Measurements from ENCODE around the gene TAOK3. TPM values are rescaled to one million over a fixed set of nuclear protein-coding genes. Genes with fewer than 3 reads are reported as not detected.
"Not testable (repeated sequence)": the region's sequence is repeated elsewhere in the genome, so short reads cannot be mapped to it uniquely, and the experiment has no call there.

Gene TAOK3
- total and polyA plus RNA-seq, 8 donors = 7.5 to 131 (median 29.0) TPM

DNA sequence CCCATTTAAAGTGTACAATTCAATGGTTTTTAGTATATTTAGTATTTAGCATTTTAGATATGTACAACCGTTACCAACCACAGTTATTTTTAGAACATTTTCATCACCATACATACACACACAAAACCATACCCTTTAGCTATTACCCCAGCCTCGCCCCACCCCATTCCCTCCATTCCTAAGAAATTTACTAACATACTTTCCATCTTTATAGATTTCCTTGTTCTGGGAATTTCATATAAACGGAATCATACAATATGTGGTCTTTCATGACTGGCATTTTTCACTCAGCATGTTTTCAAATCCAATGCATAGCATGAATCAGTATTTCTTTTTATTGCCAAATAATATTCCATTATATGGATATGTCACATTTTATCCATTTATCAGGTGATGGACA, 101.5 kb downstream of the TAOK3 start:
- Histone ChIP-seq H3K4me3 (no peak overlapping the region), H3K9me3 (no peaks in the 10 kb centered on the region), H3K27ac (no peak overlapping the region), H3K27me3 (no peaks in the 10 kb centered on the region), H3K4me1 (peaks cover 0 to 10% (median 0%) of the 10 kb centered on the region in 4 donors), H3K36me3 (peaks cover 0 to 4% (median under 1%) of the 10 kb centered on the region in 4 donors)
- TF ChIP-seq POLR2A (IDR thresholded peaks at IDR 0.05) (no peak), EP300 (IDR thresholded peaks at IDR 0.05) (no peak), POLR2AphosphoS5 (IDR thresholded peaks at IDR 0.05) (no peak)
- TF ChIP-seq, protein P1, sequence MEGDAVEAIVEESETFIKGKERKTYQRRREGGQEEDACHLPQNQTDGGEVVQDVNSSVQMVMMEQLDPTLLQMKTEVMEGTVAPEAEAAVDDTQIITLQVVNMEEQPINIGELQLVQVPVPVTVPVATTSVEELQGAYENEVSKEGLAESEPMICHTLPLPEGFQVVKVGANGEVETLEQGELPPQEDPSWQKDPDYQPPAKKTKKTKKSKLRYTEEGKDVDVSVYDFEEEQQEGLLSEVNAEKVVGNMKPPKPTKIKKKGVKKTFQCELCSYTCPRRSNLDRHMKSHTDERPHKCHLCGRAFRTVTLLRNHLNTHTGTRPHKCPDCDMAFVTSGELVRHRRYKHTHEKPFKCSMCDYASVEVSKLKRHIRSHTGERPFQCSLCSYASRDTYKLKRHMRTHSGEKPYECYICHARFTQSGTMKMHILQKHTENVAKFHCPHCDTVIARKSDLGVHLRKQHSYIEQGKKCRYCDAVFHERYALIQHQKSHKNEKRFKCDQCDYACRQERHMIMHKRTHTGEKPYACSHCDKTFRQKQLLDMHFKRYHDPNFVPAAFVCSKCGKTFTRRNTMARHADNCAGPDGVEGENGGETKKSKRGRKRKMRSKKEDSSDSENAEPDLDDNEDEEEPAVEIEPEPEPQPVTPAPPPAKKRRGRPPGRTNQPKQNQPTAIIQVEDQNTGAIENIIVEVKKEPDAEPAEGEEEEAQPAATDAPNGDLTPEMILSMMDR (IDR thresholded peaks at IDR 0.05) = no peak
- intact Hi-C loops (cut with DNase I; ENCODE audit: low total_unique reads) = no loop called here
- no peak for DNase-seq
- 92 to 97% (median 94%) methylated on average over 3 of the region's 3 CpGs for WGBS, 5 donors

GRCh38 chr12:118269806-118270205, 102.9 kb downstream of the TAOK3 start:
- Histone ChIP-seq H3K9me3 (no peaks in the 10 kb centered on the region), H3K4me3 (no peak overlapping the region), H3K36me3 (peaks cover 0 to 11% (median 9%) of the 10 kb centered on the region in 4 donors), H3K4me1 (peaks cover 0 to 12% (median 0%) of the 10 kb centered on the region in 4 donors), H3K27me3 (no peaks in the 10 kb centered on the region), H3K27ac (no peak overlapping the region)
- no peak for DNase-seq
- WGBS, 5 donors = 94 to 97% (median 96%) methylated on average over 1 of the region's 1 CpG
- TF ChIP-seq EP300 (IDR thresholded peaks at IDR 0.05) = no peak
- intact Hi-C loops (cut with DNase I; ENCODE audit: low total_unique reads) = no loop called here

DNA sequence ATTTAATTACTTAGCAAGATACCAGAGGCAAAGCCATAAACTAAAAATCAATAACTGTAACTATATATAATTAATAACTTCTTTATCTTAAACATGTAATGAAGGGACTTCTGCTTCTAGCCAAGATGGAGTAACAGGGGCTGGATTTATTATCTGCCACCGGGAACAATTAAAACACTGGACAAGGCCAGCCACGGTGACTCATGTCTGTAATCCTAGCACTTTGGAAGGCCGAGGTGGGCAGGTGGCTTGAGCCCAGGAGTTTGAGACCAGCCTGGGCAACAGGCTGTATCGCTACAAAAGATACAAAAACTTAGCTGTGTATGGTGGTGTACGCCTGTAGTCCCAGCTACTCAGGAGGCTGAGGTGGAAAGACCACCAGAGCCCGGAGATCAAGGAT, 113.6 kb downstream of the TAOK3 start:
- intact Hi-C loops (cut with DNase I; ENCODE audit: low total_unique reads) = no loop called here
- peaks cover 5 to 38% (median 32%) of the 10 kb centered on the region in 4 donors for H3K36me3 ChIP-seq
- WGBS, 5 donors = 70 to 85% (median 80%) methylated on average over 6 of the region's 6 CpGs

GRCh38 chr12:118256352-118256751, 116.4 kb downstream of the TAOK3 start:
- intact Hi-C loops (cut with DNase I; ENCODE audit: low total_unique reads) = no loop called here
- no peak overlapping the region for H3K27ac ChIP-seq
- H3K4me1 ChIP-seq = no peaks in the 10 kb centered on the region
- TF ChIP-seq POLR2A (IDR thresholded peaks at IDR 0.05) = no peak
- TF ChIP-seq, protein P1 (IDR thresholded peaks at IDR 0.05) = no peak
- TF ChIP-seq EP300 (IDR thresholded peaks at IDR 0.05) = no peak
- TF ChIP-seq POLR2AphosphoS5 (IDR thresholded peaks at IDR 0.05) = no peak
- 88 to 100% (median 98%) methylated on average over 1 of the region's 1 CpG for WGBS, 5 donors
- DNase-seq = no peak
- H3K9me3 ChIP-seq = no peaks in the 10 kb centered on the region
- H3K27me3 ChIP-seq = no peaks in the 10 kb centered on the region
- no peak overlapping the region for H3K4me3 ChIP-seq
- H3K36me3 ChIP-seq = peaks cover 5 to 40% (median 31%) of the 10 kb centered on the region in 4 donors

More for the DNA sequence above, 113.6 kb downstream of the TAOK3 start:
- no peak for TF ChIP-seq POLR2AphosphoS5 (IDR thresholded peaks at IDR 0.05)
- no peak for TF ChIP-seq EP300 (IDR thresholded peaks at IDR 0.05)
- TF ChIP-seq POLR2A (IDR thresholded peaks at IDR 0.05) = no peak
- TF ChIP-seq, protein P1 (IDR thresholded peaks at IDR 0.05) = no peak
- DNase-seq = peak in 1 of 2 donors; percentile 5
- no peaks in the 10 kb centered on the region for H3K27me3 ChIP-seq
- no peak overlapping the region for H3K27ac ChIP-seq
- H3K9me3 ChIP-seq = no peaks in the 10 kb centered on the region
- H3K4me1 ChIP-seq = peaks cover 0 to under 1% (median 0%) of the 10 kb centered on the region in 4 donors
- H3K4me3 ChIP-seq = no peak overlapping the region

DNA sequence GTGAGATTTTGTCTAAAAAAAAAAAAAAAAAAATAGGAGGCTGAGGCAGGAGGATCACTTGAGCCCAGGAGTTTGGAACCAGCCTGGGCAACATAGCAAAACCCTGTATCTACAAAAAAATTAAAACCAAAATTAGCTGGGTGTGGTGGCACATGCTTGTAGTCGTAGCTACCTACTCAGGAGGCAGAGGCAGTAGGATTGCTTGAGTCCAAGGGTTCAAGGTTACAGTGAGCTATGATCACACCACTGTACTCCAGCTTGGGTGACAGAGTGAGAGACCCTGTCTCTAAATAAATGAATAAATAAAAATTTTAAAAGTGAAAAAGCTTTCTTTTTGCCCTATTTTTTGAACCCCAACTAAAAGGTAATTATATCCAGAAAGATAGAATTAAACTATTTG, 123.2 kb downstream of the TAOK3 start:
- peaks cover 0 to 26% (median 21%) of the 10 kb centered on the region in 4 donors for H3K36me3 ChIP-seq
- no peak overlapping the region for H3K4me3 ChIP-seq
- intact Hi-C loops (cut with DNase I; ENCODE audit: low total_unique reads) = no loop called here
- DNase-seq = no peak
- no peak overlapping the region for H3K27ac ChIP-seq
- no peak for TF ChIP-seq EP300 (IDR thresholded peaks at IDR 0.05)
- no peak for TF ChIP-seq POLR2AphosphoS5 (IDR thresholded peaks at IDR 0.05)
- TF ChIP-seq, protein P1 (IDR thresholded peaks at IDR 0.05) = no peak
- no peak for TF ChIP-seq POLR2A (IDR thresholded peaks at IDR 0.05)
- no peaks in the 10 kb centered on the region for H3K4me1 ChIP-seq
- no peaks in the 10 kb centered on the region for H3K9me3 ChIP-seq
- no peaks in the 10 kb centered on the region for H3K27me3 ChIP-seq
- 86 to 100% (median 97%) methylated on average over 1 of the region's 1 CpG for WGBS, 5 donors

DNA sequence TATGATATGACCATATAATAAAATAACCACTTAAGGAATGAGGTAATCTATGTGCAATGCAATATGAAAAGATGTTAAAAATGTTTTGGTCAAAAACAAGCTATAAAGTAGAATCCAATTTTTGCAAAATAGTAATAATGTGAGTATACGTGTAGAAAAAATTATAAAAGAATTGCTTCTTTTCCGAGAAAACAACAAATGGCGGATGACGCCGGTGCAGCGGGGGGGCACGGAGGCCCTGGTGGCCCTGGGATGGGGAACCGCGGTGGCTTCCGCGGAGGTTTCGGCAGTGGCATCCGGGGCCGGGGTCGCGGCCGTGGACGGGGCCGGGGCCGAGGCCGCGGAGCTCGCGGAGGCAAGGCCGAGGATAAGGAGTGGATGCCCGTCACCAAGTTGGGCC, 126.8 kb downstream of the TAOK3 start:
- H3K4me1 ChIP-seq; H3K27me3 ChIP-seq; intact Hi-C loops (cut with DNase I; ENCODE audit: low total_unique reads); H3K9me3 ChIP-seq; DNase-seq; H3K4me3 ChIP-seq; H3K27ac ChIP-seq: not testable (repeated sequence)
- WGBS, 5 donors = 93 to 100% (median 96%) methylated on average over 11 to 19 of the region's 26 CpGs
- peaks cover 0 to 39% (median 29%) of the 10 kb centered on the region in 4 donors for H3K36me3 ChIP-seq

Measured in stomach (tissue), 9 donors.